ENCODE data around the gene RAD51D.
"Not testable (repeated sequence)": the region's sequence is repeated elsewhere in the genome, so short reads cannot be mapped to it uniquely, and the experiment has no call there.

RAD51D gene

GRCh38 chr17:35141681-35142466 lies 22.2 kb upstream of the RAD51D start, which contains the start of gene NLE1:
NLE1 (minus strand) TSS chr17:35142303; CDS start chr17:35142275, 28 bp downstream.
- DNase-seq = peak; percentile 92

- DNase-seq = no peak
These were observed 18.6 kb upstream of the RAD51D start for GRCh38 chr17:35138218-35138617.

GRCh38 chr17:35135322-35135721 lies 15.7 kb upstream of the RAD51D start:
- DNase-seq = no peak

- DNase-seq = no peak
These were observed 13.3 kb upstream of the RAD51D start for GRCh38 chr17:35132816-35133550.

- no peak for DNase-seq
These were observed 12.4 kb upstream of the RAD51D start for GRCh38 chr17:35132099-35132498.

GRCh38 chr17:35130392-35130791 lies 10.7 kb upstream of the RAD51D start:
- no peak for DNase-seq

GRCh38 chr17:35129973-35130351 lies 10.3 kb upstream of the RAD51D start:
- peak; percentile 25 for DNase-seq

GRCh38 chr17:35129154-35129972 lies 9.7 kb upstream of the RAD51D start:
- no peak for DNase-seq

GRCh38 chr17:35127751-35128514 lies 8.3 kb upstream of the RAD51D start:
- no peak for DNase-seq

GRCh38 chr17:35121315-35121714 lies 1.7 kb upstream of the RAD51D start, which contains the start of gene FNDC8:
FNDC8 (plus strand) TSS chr17:35121615; CDS start chr17:35121694, 79 bp downstream.
- DNase-seq = no peak

GRCh38 chr17:35117984-35118383 lies 1.7 kb downstream of the RAD51D start:
- DNase-seq = peak; percentile 56

- DNase-seq = no peak
These were observed 2.8 kb downstream of the RAD51D start for GRCh38 chr17:35116845-35117244.

GRCh38 chr17:35110791-35111190 lies 8.9 kb downstream of the RAD51D start:
- DNase-seq = not testable (repeated sequence)

- DNase-seq = no peak
These were observed 14.7 kb downstream of the RAD51D start for GRCh38 chr17:35104844-35105450.

- no peak for DNase-seq
These were observed 16.4 kb downstream of the RAD51D start for GRCh38 chr17:35103271-35103670.

- no peak for DNase-seq
These were observed 17.9 kb downstream of the RAD51D start for GRCh38 chr17:35101725-35102124.

- DNase-seq = no peak
These were observed 18.6 kb downstream of the RAD51D start for GRCh38 chr17:35101036-35101435.

GRCh38 chr17:35099908-35100307 lies 19.8 kb downstream of the RAD51D start:
- no peak for DNase-seq

- DNase-seq = no peak
These were observed 21.9 kb downstream of the RAD51D start for GRCh38 chr17:35097776-35098175.

GRCh38 chr17:35095741-35096140 lies 23.9 kb downstream of the RAD51D start:
- no peak for DNase-seq

- peak; percentile 33 for DNase-seq
These were observed 24.8 kb downstream of the RAD51D start for GRCh38 chr17:35094902-35095301.

- not testable (repeated sequence) for DNase-seq
These were observed 29.0 kb downstream of the RAD51D start for GRCh38 chr17:35090707-35091106.
